Gastroesophageal sphincter (tissue), 3 donors: ENCODE data around the gene WNT7B.

Experiments
- POLR2A ChIP-seq, 2 donors: fragments of 450-650 bp; IDR thresholded peaks; one replicate each; pipeline ENCODE4 v1.6.1; 2017; ENCODE audit warnings: antibody characterized with exemption in 2 of 2, mild to moderate bottlenecking in 2 of 2, moderate library complexity in 1 of 2
- TF ChIP-seq, protein P1 (sequence below), 4 experiments: fragments of 200-600 bp in 2 of 4; fragments of 450-650 bp in 2 of 4; sonication (generic) in 1 of 4; IDR thresholded peaks; one replicate each; pipeline ENCODE4 v1.5.1; 2017 to 2019; ENCODE audit warnings: antibody characterized with exemption in 4 of 4, mild to moderate bottlenecking in 2 of 4, moderate library complexity in 2 of 4

- TF ChIP-seq POLR2A (IDR thresholded peaks at IDR 0.05): no peak
- TF ChIP-seq, protein P1, sequence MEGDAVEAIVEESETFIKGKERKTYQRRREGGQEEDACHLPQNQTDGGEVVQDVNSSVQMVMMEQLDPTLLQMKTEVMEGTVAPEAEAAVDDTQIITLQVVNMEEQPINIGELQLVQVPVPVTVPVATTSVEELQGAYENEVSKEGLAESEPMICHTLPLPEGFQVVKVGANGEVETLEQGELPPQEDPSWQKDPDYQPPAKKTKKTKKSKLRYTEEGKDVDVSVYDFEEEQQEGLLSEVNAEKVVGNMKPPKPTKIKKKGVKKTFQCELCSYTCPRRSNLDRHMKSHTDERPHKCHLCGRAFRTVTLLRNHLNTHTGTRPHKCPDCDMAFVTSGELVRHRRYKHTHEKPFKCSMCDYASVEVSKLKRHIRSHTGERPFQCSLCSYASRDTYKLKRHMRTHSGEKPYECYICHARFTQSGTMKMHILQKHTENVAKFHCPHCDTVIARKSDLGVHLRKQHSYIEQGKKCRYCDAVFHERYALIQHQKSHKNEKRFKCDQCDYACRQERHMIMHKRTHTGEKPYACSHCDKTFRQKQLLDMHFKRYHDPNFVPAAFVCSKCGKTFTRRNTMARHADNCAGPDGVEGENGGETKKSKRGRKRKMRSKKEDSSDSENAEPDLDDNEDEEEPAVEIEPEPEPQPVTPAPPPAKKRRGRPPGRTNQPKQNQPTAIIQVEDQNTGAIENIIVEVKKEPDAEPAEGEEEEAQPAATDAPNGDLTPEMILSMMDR (IDR thresholded peaks at IDR 0.05): no peak
These were observed 7.5 kb upstream of the WNT7B start for GRCh38 chr22:45984316-45984916.
